ENCODE results near the gene TBC1D7.

DNA sequence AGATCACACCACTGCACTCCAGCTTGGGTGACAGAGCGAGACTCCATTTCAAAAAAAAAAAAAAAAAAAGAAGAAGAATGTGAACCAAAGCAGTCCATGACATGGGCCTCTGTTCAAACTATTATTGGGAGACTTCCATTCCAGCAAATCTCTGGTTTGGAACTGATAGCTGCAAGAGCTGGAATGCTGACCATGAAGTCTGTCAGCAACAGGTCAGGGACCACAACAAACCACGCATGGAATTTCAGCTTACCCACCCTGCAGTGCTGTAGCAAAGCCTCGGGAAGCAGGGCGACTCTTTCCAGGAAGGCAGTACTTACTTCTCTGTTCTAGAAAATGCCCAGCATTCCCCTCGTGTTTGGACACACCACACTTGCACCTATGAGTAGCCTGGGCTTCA is 34.1 kb upstream of the TBC1D7 start:
- TF ChIP-seq, protein P1, sequence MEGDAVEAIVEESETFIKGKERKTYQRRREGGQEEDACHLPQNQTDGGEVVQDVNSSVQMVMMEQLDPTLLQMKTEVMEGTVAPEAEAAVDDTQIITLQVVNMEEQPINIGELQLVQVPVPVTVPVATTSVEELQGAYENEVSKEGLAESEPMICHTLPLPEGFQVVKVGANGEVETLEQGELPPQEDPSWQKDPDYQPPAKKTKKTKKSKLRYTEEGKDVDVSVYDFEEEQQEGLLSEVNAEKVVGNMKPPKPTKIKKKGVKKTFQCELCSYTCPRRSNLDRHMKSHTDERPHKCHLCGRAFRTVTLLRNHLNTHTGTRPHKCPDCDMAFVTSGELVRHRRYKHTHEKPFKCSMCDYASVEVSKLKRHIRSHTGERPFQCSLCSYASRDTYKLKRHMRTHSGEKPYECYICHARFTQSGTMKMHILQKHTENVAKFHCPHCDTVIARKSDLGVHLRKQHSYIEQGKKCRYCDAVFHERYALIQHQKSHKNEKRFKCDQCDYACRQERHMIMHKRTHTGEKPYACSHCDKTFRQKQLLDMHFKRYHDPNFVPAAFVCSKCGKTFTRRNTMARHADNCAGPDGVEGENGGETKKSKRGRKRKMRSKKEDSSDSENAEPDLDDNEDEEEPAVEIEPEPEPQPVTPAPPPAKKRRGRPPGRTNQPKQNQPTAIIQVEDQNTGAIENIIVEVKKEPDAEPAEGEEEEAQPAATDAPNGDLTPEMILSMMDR (IDR thresholded peaks at IDR 0.05; ENCODE audit: low read depth, low read length, poor library complexity, severe bottlenecking), result no peak
- no peak for TF ChIP-seq EZH2phosphoT487 (IDR thresholded peaks at IDR 0.05; ENCODE audit: borderline replicate concordance, low read length)

All from DOHH2 (cell line).